Measurements from ENCODE around the gene ADAMTS5. TPM values are rescaled to one million over a fixed set of nuclear protein-coding genes. Genes with fewer than 3 reads are reported as not detected.

The ADAMTS5 gene
- total RNA-seq, 1 experiment from 2014 or later = 0.05 TPM

GRCh38 chr21:26935977-26936376, 30.9 kb downstream of the ADAMTS5 start:
- POLR2A ChIA-PET = no interaction called here
- H3K4me1 ChIP-seq (ENCODE audit: control insufficient read depth, insufficient read depth, low read length) = no peaks in the 10 kb centered on the region
- no peak for TF ChIP-seq SIN3A (IDR thresholded peaks at IDR 0.05; ENCODE audit: borderline replicate concordance, insufficient read depth, low read depth, low read length)
- TF ChIP-seq, protein P1, sequence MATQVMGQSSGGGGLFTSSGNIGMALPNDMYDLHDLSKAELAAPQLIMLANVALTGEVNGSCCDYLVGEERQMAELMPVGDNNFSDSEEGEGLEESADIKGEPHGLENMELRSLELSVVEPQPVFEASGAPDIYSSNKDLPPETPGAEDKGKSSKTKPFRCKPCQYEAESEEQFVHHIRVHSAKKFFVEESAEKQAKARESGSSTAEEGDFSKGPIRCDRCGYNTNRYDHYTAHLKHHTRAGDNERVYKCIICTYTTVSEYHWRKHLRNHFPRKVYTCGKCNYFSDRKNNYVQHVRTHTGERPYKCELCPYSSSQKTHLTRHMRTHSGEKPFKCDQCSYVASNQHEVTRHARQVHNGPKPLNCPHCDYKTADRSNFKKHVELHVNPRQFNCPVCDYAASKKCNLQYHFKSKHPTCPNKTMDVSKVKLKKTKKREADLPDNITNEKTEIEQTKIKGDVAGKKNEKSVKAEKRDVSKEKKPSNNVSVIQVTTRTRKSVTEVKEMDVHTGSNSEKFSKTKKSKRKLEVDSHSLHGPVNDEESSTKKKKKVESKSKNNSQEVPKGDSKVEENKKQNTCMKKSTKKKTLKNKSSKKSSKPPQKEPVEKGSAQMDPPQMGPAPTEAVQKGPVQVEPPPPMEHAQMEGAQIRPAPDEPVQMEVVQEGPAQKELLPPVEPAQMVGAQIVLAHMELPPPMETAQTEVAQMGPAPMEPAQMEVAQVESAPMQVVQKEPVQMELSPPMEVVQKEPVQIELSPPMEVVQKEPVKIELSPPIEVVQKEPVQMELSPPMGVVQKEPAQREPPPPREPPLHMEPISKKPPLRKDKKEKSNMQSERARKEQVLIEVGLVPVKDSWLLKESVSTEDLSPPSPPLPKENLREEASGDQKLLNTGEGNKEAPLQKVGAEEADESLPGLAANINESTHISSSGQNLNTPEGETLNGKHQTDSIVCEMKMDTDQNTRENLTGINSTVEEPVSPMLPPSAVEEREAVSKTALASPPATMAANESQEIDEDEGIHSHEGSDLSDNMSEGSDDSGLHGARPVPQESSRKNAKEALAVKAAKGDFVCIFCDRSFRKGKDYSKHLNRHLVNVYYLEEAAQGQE (IDR thresholded peaks at IDR 0.05; ENCODE audit: insufficient read depth in 1 of 2, low read depth in 2 of 2, low read length in 1 of 2) = no peak
- TF ChIP-seq POLR2AphosphoS5 (IDR thresholded peaks at IDR 0.05; ENCODE audit: low read depth, low read length) = no peak
- TF ChIP-seq TCF7L2 (IDR thresholded peaks at IDR 0.05; ENCODE audit: low read depth, low read length) = no peak
- TF ChIP-seq, protein P2, sequence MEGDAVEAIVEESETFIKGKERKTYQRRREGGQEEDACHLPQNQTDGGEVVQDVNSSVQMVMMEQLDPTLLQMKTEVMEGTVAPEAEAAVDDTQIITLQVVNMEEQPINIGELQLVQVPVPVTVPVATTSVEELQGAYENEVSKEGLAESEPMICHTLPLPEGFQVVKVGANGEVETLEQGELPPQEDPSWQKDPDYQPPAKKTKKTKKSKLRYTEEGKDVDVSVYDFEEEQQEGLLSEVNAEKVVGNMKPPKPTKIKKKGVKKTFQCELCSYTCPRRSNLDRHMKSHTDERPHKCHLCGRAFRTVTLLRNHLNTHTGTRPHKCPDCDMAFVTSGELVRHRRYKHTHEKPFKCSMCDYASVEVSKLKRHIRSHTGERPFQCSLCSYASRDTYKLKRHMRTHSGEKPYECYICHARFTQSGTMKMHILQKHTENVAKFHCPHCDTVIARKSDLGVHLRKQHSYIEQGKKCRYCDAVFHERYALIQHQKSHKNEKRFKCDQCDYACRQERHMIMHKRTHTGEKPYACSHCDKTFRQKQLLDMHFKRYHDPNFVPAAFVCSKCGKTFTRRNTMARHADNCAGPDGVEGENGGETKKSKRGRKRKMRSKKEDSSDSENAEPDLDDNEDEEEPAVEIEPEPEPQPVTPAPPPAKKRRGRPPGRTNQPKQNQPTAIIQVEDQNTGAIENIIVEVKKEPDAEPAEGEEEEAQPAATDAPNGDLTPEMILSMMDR (IDR thresholded peaks at IDR 0.05) = no peak
- DNase-seq (ENCODE audit: low read depth, low spot score) (no peak), ATAC-seq (no peak)
- no TSS peak for BruUV-seq (replicated peaks)
- intact Hi-C loops (cut with micrococcal nuclease; ENCODE audit: unreplicated experiment) = no loop called here
- H3K27ac ChIP-seq (ENCODE audit: low read length) = no peak overlapping the region
- H3K36me3 ChIP-seq (ENCODE audit: control insufficient read depth, insufficient read depth, low read length) = no peaks in the 10 kb centered on the region
- no peaks in the 10 kb centered on the region for H3K27me3 ChIP-seq (ENCODE audit: control insufficient read depth, insufficient read depth, low read length)
- in situ Hi-C loops (cut with HindIII; ENCODE audit: low pct_unique_long_range_greater_than_20kb, low sequenced_read_pairs) = no loop called here
- H3K9me3 ChIP-seq (ENCODE audit: control insufficient read depth, insufficient read depth, low read depth, low read length) = no peaks in the 10 kb centered on the region
- no peak overlapping the region for H3K4me3 ChIP-seq (ENCODE audit: low read depth in 2 of 2, low read length in 2 of 2)
- CTCF ChIA-PET = no interaction called here

DNA sequence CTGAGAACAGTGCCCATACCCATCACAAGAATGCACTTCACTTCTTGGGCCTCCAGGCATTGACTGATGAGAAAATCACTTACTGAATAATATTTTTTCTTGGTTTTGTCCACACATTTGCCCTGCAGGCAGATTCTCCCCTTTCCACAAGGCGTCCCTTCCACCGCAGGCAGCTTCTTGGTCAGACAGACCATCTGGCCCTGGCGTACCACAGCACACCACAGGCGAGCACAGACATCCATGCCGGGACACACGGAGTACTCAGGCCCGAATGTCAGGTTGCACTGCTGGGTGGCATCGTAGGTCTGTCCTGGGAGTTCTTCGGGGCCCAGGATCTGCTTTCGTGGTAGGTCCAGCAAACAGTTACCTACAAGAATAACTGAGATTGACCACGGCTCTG, 32.5 kb downstream of the ADAMTS5 start:
- ATAC-seq = no peak
- H3K4me3 ChIP-seq (ENCODE audit: low read depth in 2 of 2, low read length in 2 of 2) = no peak overlapping the region
- in situ Hi-C loops (cut with HindIII; ENCODE audit: low pct_unique_long_range_greater_than_20kb, low sequenced_read_pairs) = no loop called here
- TF ChIP-seq POLR2AphosphoS5 (IDR thresholded peaks at IDR 0.05; ENCODE audit: low read depth, low read length) (no peak), TCF7L2 (IDR thresholded peaks at IDR 0.05; ENCODE audit: low read depth, low read length) (no peak), SIN3A (IDR thresholded peaks at IDR 0.05; ENCODE audit: borderline replicate concordance, insufficient read depth, low read depth, low read length) (no peak)
- TF ChIP-seq, protein P1 (IDR thresholded peaks at IDR 0.05; ENCODE audit: insufficient read depth in 1 of 2, low read depth in 2 of 2, low read length in 1 of 2) = no peak
- TF ChIP-seq, protein P2 (IDR thresholded peaks at IDR 0.05) = no peak
- H3K36me3 ChIP-seq (ENCODE audit: control insufficient read depth, insufficient read depth, low read length) = no peaks in the 10 kb centered on the region
- H3K9me3 ChIP-seq (ENCODE audit: control insufficient read depth, insufficient read depth, low read depth, low read length) = no peaks in the 10 kb centered on the region
- intact Hi-C loops (cut with micrococcal nuclease; ENCODE audit: unreplicated experiment) = no loop called here
- H3K27ac ChIP-seq (ENCODE audit: low read length) = no peak overlapping the region
- POLR2A ChIA-PET = no interaction called here
- DNase-seq (ENCODE audit: low read depth, low spot score) = no peak
- H3K4me1 ChIP-seq (ENCODE audit: control insufficient read depth, insufficient read depth, low read length) = no peaks in the 10 kb centered on the region
- no TSS peak for BruUV-seq (replicated peaks)
- CTCF ChIA-PET = no interaction called here
- no peaks in the 10 kb centered on the region for H3K27me3 ChIP-seq (ENCODE audit: control insufficient read depth, insufficient read depth, low read length)
